ENCODE results near the gene TRPM3. TPM values are rescaled to one million over a fixed set of nuclear protein-coding genes. Genes with fewer than 3 reads are reported as not detected.

TRPM3 gene
- polyA plus RNA-seq, 2 of the 4 experiments (the other 2 are of a cell fraction), result not detected

DNA sequence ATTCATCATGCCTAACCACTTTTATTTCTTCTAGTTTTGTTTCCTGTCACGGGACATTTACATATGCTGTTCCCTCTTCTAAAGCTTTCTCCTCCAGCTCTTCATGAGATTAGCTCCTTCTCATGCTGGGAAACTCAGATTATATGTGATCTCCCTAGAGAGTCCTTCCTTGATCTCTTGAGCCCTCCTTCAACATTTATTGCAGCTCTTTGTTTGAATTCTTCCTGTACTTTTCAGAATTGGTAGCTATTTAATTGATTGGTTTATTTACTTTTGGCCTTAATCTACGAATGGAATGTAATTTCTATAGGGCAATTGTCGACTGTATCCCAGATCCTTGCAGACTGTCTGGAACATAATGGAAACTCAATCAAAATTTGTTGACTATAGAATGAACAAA is 9.7 kb upstream of the TRPM3 start:
- TF ChIP-seq RNF2 (IDR thresholded peaks at IDR 0.05; ENCODE audit: borderline replicate concordance, low read depth) (no peak), RARB (CRISPR knock-in tag; IDR thresholded peaks at IDR 0.05) (no peak), KDM5A (IDR thresholded peaks at IDR 0.05) (no peak), TFCP2L1 (CRISPR knock-in tag; IDR thresholded peaks at IDR 0.05) (no peak), POLR2AphosphoS2 (conservative IDR thresholded peaks at IDR 0.05; ENCODE audit: low read length) (no peak), JUNB (IDR thresholded peaks at IDR 0.05) (no peak)
- no peaks in the 10 kb centered on the region for H3K4me1 ChIP-seq
- POLR2A ChIA-PET, result no interaction called here
- DNase-seq (ENCODE audit: low read depth in 1 of 2, low spot score in 1 of 2) (no peak), FAIRE-seq (no peak), ATAC-seq (no peak)
- 2% methylated on average over 3 of the region's 3 CpGs for WGBS (ENCODE audit: missing lambda C conversion rate)
- CTCF ChIA-PET, result no interaction called here
- H3K9me3 ChIP-seq, result no peaks in the 10 kb centered on the region
- H3K4me3 ChIP-seq, result no peak overlapping the region
- H3K27ac ChIP-seq, result no peak overlapping the region
- no peak overlapping the region for H3K4me2 ChIP-seq

DNA sequence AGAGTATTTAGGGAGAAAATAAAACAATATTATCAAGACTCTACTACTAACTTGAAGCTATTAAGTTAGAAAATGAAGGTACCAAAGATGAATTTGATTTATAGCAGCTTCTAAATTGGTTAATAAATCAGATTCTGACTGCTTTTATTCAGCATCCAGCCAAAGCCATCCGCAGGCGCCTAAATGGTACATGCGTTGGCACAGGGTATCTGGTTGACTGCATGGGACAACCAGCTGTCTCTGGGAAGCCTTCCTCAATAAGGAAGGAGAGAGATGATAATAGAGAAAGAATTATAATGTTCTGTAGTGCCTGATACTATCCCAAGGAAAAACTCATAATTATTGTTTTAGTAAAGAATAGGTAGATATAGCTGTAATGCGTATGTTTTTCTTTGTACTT is 9.1 kb upstream of the TRPM3 start:
- H3K4me1 ChIP-seq, result no peaks in the 10 kb centered on the region
- FAIRE-seq (no peak), ATAC-seq (no peak), DNase-seq (ENCODE audit: low read depth in 1 of 2, low spot score in 1 of 2) (no peak)
- no peaks in the 10 kb centered on the region for H3K9me3 ChIP-seq
- no peak overlapping the region for H3K4me2 ChIP-seq
- POLR2A ChIA-PET, result no interaction called here
- CTCF ChIA-PET, result no interaction called here
- no peak for TF ChIP-seq ESRRA (IDR thresholded peaks at IDR 0.05; ENCODE audit: borderline replicate concordance, low read length)
- no peak for TF ChIP-seq HOXA7 (CRISPR knock-in tag; IDR thresholded peaks at IDR 0.05)
- TF ChIP-seq GATA3 (IDR thresholded peaks at IDR 0.05; ENCODE audit: borderline replicate concordance), result no peak
- TF ChIP-seq PHF8 (IDR thresholded peaks at IDR 0.05; ENCODE audit: borderline replicate concordance, low read depth), result no peak
- H3K4me3 ChIP-seq, result no peak overlapping the region
- H3K27ac ChIP-seq, result no peak overlapping the region
- WGBS (ENCODE audit: missing lambda C conversion rate), result 89% methylated on average over 4 of the region's 4 CpGs

DNA sequence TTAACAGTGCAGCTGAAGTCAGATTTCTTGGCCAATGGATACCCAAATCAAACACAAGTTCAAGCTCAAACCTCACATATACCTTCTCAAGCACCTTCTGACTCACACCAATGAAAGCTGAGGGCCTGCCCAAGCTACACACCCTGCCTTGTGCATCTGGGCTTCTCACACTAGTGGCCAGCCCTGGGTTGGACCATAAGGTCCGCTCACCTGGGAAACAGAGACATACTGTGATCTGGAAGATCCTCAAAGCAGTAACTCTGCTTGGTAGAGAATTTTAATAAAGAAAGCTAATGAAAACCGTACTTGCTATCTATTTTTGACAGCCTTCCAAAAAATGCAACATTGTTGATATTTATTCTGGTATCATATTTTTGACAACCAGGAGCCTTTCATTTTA is 7.4 kb upstream of the TRPM3 start:
- WGBS (ENCODE audit: missing lambda C conversion rate), result 1% methylated on average over 2 of the region's 2 CpGs
- POLR2A ChIA-PET, result no interaction called here
- Histone ChIP-seq H3K4me3 (no peak overlapping the region), H3K4me2 (no peak overlapping the region), H3K9me3 (no peaks in the 10 kb centered on the region), H3K4me1 (no peaks in the 10 kb centered on the region), H3K27ac (no peak overlapping the region)
- TF ChIP-seq BHLHE40 (IDR thresholded peaks at IDR 0.05; ENCODE audit: low read depth, low read length) (no peak), EHF (CRISPR knock-in tag; IDR thresholded peaks at IDR 0.05) (no peak), RCOR1 (IDR thresholded peaks at IDR 0.05; ENCODE audit: low read depth, low read length) (no peak), HOXB5 (CRISPR knock-in tag; IDR thresholded peaks at IDR 0.05) (no peak), FOXS1 (CRISPR knock-in tag; IDR thresholded peaks at IDR 0.05) (no peak), NR3C1 (IDR thresholded peaks at IDR 0.05) (no peak), PHF8 (IDR thresholded peaks at IDR 0.05; ENCODE audit: borderline replicate concordance, low read depth) (no peak), EHMT2 (IDR thresholded peaks at IDR 0.05; ENCODE audit: low read depth) (no peak), FOSB (CRISPR knock-in tag; IDR thresholded peaks at IDR 0.05) (no peak), HDAC2 (IDR thresholded peaks at IDR 0.05) (no peak), MAX (IDR thresholded peaks at IDR 0.05) (no peak), MYC (IDR thresholded peaks at IDR 0.05; ENCODE audit: borderline replicate concordance, low read length) (no peak), CHD4 (IDR thresholded peaks at IDR 0.05; ENCODE audit: borderline replicate concordance) (no peak), HOXA7 (CRISPR knock-in tag; IDR thresholded peaks at IDR 0.05) (no peak), RARB (CRISPR knock-in tag; IDR thresholded peaks at IDR 0.05) (no peak), POLR2A (IDR thresholded peaks at IDR 0.05; ENCODE audit: low read length) (no peak), CTCF (IDR thresholded peaks at IDR 0.05) (no peak)
- TF ChIP-seq, protein P1, sequence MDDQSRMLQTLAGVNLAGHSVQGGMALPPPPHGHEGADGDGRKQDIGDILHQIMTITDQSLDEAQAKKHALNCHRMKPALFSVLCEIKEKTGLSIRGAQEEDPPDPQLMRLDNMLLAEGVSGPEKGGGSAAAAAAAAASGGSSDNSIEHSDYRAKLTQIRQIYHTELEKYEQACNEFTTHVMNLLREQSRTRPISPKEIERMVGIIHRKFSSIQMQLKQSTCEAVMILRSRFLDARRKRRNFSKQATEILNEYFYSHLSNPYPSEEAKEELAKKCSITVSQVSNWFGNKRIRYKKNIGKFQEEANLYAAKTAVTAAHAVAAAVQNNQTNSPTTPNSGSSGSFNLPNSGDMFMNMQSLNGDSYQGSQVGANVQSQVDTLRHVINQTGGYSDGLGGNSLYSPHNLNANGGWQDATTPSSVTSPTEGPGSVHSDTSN (IDR thresholded peaks at IDR 0.05), result no peak
- CTCF ChIA-PET, result interaction anchor here (0.9 kb wide), 1 partner anchor 10 kb away, joined by 4 read pairs; no protein-coding TSS in a partner anchor
- no peak for FAIRE-seq
- DNase-seq (ENCODE audit: low read depth in 1 of 2, low spot score in 1 of 2), result no peak
- ATAC-seq, result no peak

Data from A549 (cell line).